Spleen (tissue), 11 donors: ENCODE measurements around the gene ITPR2. TPM values are rescaled to one million over a fixed set of nuclear protein-coding genes. Genes with fewer than 3 reads are reported as not detected.

Experiments
- DNase-seq: peaks from one replicate; pipeline ENCODE4 v3.0.0-alpha.2; 2020
- H3K27ac ChIP-seq, 8 donors: fragments of 200-600 bp; sonication (generic) in 7 of 8; 1 replicate in 4 of 8; 2 replicates in 4 of 8; pipeline versions ENCODE4 v1.5.0 to v1.8.0; 2016 to 2021; ENCODE audit warnings: inconsistent platforms in 4 of 8, mild to moderate bottlenecking in 4 of 8, moderate library complexity in 1 of 8
- H3K27me3 ChIP-seq, 7 donors: fragments of 200-600 bp; sonication (generic) in 6 of 7; replicated peaks in 1 of 7; 1 replicate in 4 of 7; 2 replicates in 3 of 7; pipeline versions ENCODE4 v1.5.0 to v1.8.0; 2016 to 2021; ENCODE audit warnings: inconsistent platforms in 3 of 7, mild to moderate bottlenecking in 1 of 7
- H3K36me3 ChIP-seq, 6 donors: fragments of 200-600 bp; sonication (generic) in 5 of 6; 1 replicate in 4 of 6; 2 replicates in 2 of 6; pipeline versions ENCODE4 v1.5.0 to v1.8.0; 2016 to 2021; ENCODE audit warnings: inconsistent platforms in 2 of 6
- H3K4me1 ChIP-seq, 6 donors: fragments of 200-600 bp; sonication (generic) in 5 of 6; 1 replicate in 3 of 6; 2 replicates in 3 of 6; pipeline versions ENCODE4 v1.5.0 to v1.8.0; 2016 to 2021; ENCODE audit warnings: inconsistent platforms in 3 of 6
- H3K4me3 ChIP-seq, 8 donors: fragments of 200-600 bp; sonication (generic) in 7 of 8; 1 replicate in 4 of 8; 2 replicates in 4 of 8; pipeline versions ENCODE4 v1.5.0 to v1.8.0; 2016 to 2021; ENCODE audit warnings: inconsistent platforms in 4 of 8, mild to moderate bottlenecking in 4 of 8, moderate library complexity in 2 of 8
- H3K9me3 ChIP-seq, 8 donors: fragments of 200-600 bp; sonication (generic) in 7 of 8; 1 replicate in 4 of 8; 2 replicates in 4 of 8; pipeline versions ENCODE4 v1.5.0 to v1.8.0; 2016 to 2021; ENCODE audit warnings: inconsistent platforms in 4 of 8
- CTCF ChIP-seq, 11 experiments: fragments of 200-600 bp in 7 of 11; fragments of 450-650 bp in 4 of 11; sonication (generic) in 4 of 11; IDR thresholded peaks in 8 of 11; conservative IDR thresholded peaks in 3 of 11; 1 replicate in 7 of 11; 2 replicates in 4 of 11; pipeline versions ENCODE4 v1.4.0 to v1.8.0; 2016 to 2021; ENCODE audit warnings: antibody characterized with exemption in 11 of 11, inconsistent platforms in 4 of 11, mild to moderate bottlenecking in 1 of 11
- POLR2A ChIP-seq, 3 donors: fragments of 450-650 bp; IDR thresholded peaks; one replicate each; pipeline ENCODE4 v1.5.1; 2017; ENCODE audit warnings: antibody characterized with exemption in 3 of 3, mild to moderate bottlenecking in 1 of 3
- POLR2AphosphoS5 ChIP-seq, 3 donors: sonication (generic); formaldehyde crosslinking; IDR thresholded peaks; one replicate each; pipeline ENCODE4 v1.5.1; 2017; ENCODE audit warnings: antibody characterized with exemption in 3 of 3
- WGBS, 5 donors: extraction: QIAGEN DNeasy Blood & Tissue Kit in 3 of 5; methylation state at CpG; one replicate each; pipeline versions ENCODE4 v1.1.5 to v1.1.7; 2013 to 2018; 5-methylcytosine and 5-hydroxymethylcytosine counted together
- intact Hi-C: fragments of 100-400 bp; cut with DNase I; formaldehyde crosslinking; loops from one replicate; pipeline ENCODE4 v1.15.0; 2023; ENCODE audit warnings: low total_unique reads
- polyA plus RNA-seq, 3 donors: library from polyadenylated mRNA; stranded (reverse); fragments of 200-250 nt; gene quantifications; one replicate each; pipeline ENCODE4 v1.2.1, GENCODE V29; 2013
- total RNA-seq, 7 donors: library from RNA; depleted of rRNA in 3 of 7; stranded (reverse); fragments of >200 nt in 3 of 7; fragmentation: NEBNext Ultra II Directional in 4 of 7; extraction: Animal tissue kit (Norgen Biotek cat#: 25700) in 4 of 7; gene quantifications; one replicate each; pipeline versions ENCODE4 v1.1.0 to v1.2.1, GENCODE V29; 2016 to 2021
- donor health status: healthy with polysubstance abuse.
- donor health status: DM: no; HTN: no; CAD: no; lungs with moderate emphysema.
- donor health status: DM: no; HTN: no; CAD: no.
- donor health status: Bipolar disorder and iron deficiency.
- donor health status: healthy.
- donor health status: DM: no; HTN: no; CAD: no.
- donor health status: DM: yes; HTN: yes; CAD: no.

Gene ITPR2
- total and polyA plus RNA-seq, 10 donors = 3.2 to 105 (median 60.4) TPM

GRCh38 chr12:26401874-26402273 is 431.1 kb downstream of the ITPR2 start:
- TF ChIP-seq POLR2AphosphoS5 (IDR thresholded peaks at IDR 0.05) = no peak
- no peak for TF ChIP-seq CTCF (IDR thresholded peaks at IDR 0.05 in 8 of 11, conservative IDR thresholded peaks at IDR 0.05 in 3 of 11)
- TF ChIP-seq POLR2A (IDR thresholded peaks at IDR 0.05) = no peak
- Histone ChIP-seq H3K4me1 (no peaks in the 10 kb centered on the region), H3K9me3 (no peaks in the 10 kb centered on the region), H3K27me3 (no peaks in the 10 kb centered on the region), H3K4me3 (no peak overlapping the region), H3K36me3 (peaks cover 0 to 51% (median 8%) of the 10 kb centered on the region in 6 donors), H3K27ac (no peak overlapping the region)
- intact Hi-C loops = no loop called here
- WGBS, 5 donors = 75 to 92% (median 87%) methylated on average over 1 of the region's 1 CpG
- DNase-seq = no peak

GRCh38 chr12:26400627-26401026 is 432.4 kb downstream of the ITPR2 start:
- no peak overlapping the region for H3K27ac ChIP-seq
- no peak for DNase-seq
- no peak overlapping the region for H3K4me3 ChIP-seq
- intact Hi-C loops = no loop called here
- WGBS, 5 donors = 93 to 97% (median 94%) methylated on average over 8 of the region's 8 CpGs
- H3K4me1 ChIP-seq = no peaks in the 10 kb centered on the region
- peaks cover 0 to 63% (median 18%) of the 10 kb centered on the region in 6 donors for H3K36me3 ChIP-seq
- TF ChIP-seq CTCF (IDR thresholded peaks at IDR 0.05 in 8 of 11, conservative IDR thresholded peaks at IDR 0.05 in 3 of 11) = no peak
- no peak for TF ChIP-seq POLR2A (IDR thresholded peaks at IDR 0.05)
- TF ChIP-seq POLR2AphosphoS5 (IDR thresholded peaks at IDR 0.05) = no peak
- H3K9me3 ChIP-seq = no peaks in the 10 kb centered on the region
- no peaks in the 10 kb centered on the region for H3K27me3 ChIP-seq

- TF ChIP-seq CTCF (IDR thresholded peaks at IDR 0.05 in 8 of 11, conservative IDR thresholded peaks at IDR 0.05 in 3 of 11) = no peak
- TF ChIP-seq POLR2A (IDR thresholded peaks at IDR 0.05) = no peak
- no peak for TF ChIP-seq POLR2AphosphoS5 (IDR thresholded peaks at IDR 0.05)
- Histone ChIP-seq H3K4me3 (no peak overlapping the region), H3K9me3 (no peaks in the 10 kb centered on the region), H3K27me3 (no peaks in the 10 kb centered on the region), H3K4me1 (no peaks in the 10 kb centered on the region), H3K27ac (no peak overlapping the region), H3K36me3 (peaks cover 0 to 76% (median 23%) of the 10 kb centered on the region in 6 donors)
- 35 to 68% (median 50%) methylated on average over 1 of the region's 1 CpG for WGBS, 5 donors
- intact Hi-C loops = no loop called here
- no peak for DNase-seq
Measured at GRCh38 chr12:26399381-26399780, 433.6 kb downstream of the ITPR2 start.

- Histone ChIP-seq H3K9me3 (no peaks in the 10 kb centered on the region), H3K27me3 (no peaks in the 10 kb centered on the region), H3K36me3 (peaks cover 0 to 85% (median 25%) of the 10 kb centered on the region in 6 donors), H3K4me3 (no peak overlapping the region), H3K27ac (no peak overlapping the region), H3K4me1 (no peaks in the 10 kb centered on the region)
- TF ChIP-seq CTCF (IDR thresholded peaks at IDR 0.05 in 8 of 11, conservative IDR thresholded peaks at IDR 0.05 in 3 of 11) (no peak), POLR2A (IDR thresholded peaks at IDR 0.05) (no peak), POLR2AphosphoS5 (IDR thresholded peaks at IDR 0.05) (no peak)
- intact Hi-C loops = no loop called here
- 71 to 86% (median 83%) methylated on average over 3 of the region's 3 CpGs for WGBS, 5 donors
- no peak for DNase-seq
Measured at GRCh38 chr12:26396402-26396801, 436.6 kb downstream of the ITPR2 start.
